Heart left ventricle (tissue), 13 donors: ENCODE measurements around the gene P3H3.

Experiments used
- CTCF ChIP-seq, 12 donors: fragments of 200-600 bp; sonication (generic) in 4 of 12; IDR thresholded peaks; one replicate each; pipeline versions ENCODE4 v1.5.0 to v1.8.0; 2018 to 2022; ENCODE audit warnings: antibody characterized with exemption in 12 of 12, mild to moderate bottlenecking in 5 of 12
- POLR2A ChIP-seq, 2 donors: fragments of 450-650 bp; IDR thresholded peaks; one replicate each; pipeline ENCODE4 v1.6.1; 2017; ENCODE audit warnings: antibody characterized with exemption in 2 of 2, mild to moderate bottlenecking in 2 of 2, moderate library complexity in 2 of 2
- donor health status: ischemic (EF 13 %, LVEDD 7.1; RV severe dilation, severe dysfunction).
- donor health status: DM: no; HTN: yes; CAD: no.
- donor health status: DM: no; HTN: no; CAD: no.
- donor health status: ischemic (EF 25% LVEDD 6.9; RV normal size, moderate dysfunction).
- donor health status: ischemic (EF 25% LVEDD 5.7; RV mildly dilated, moderate dysfunction).
- donor health status: ischemic (EF 35%, LVEDD 5.7; RV mildly dilated, moderate dysfunction).
- donor health status: nonischemic (EF 11% LVEDD 7.7; RV severe dilation, severe dysfunction).
- donor health status: DM: yes; HTN: yes; CAD: no.
- donor health status: PGD.
- donor health status: ischemic (EF 29% LVEDD 5.4; RV normal size, mild dysfunction).
- donor health status: nonischemic (EF 23%, LVEDD 6.1; RV moderate dilation, normal function).

- no peak for TF ChIP-seq CTCF (IDR thresholded peaks at IDR 0.05)
- no peak for TF ChIP-seq POLR2A (IDR thresholded peaks at IDR 0.05)
These were observed 38.8 kb downstream of the P3H3 start for GRCh38 chr12:6866920-6867412.
